SKM-1 (cell line): ENCODE measurements around the gene ARPC1B.
A peak's percentile ranks its signal among the peaks of the same experiment; 100 is the strongest.
"Not testable (repeated sequence)": the region's sequence is repeated elsewhere in the genome, so short reads cannot be mapped to it uniquely, and the experiment has no call there.

ENCODE experiments used
- DNase-seq: peaks from one replicate; lab custom pipeline; 2025; ENCODE audit not compliant: unreplicated experiment; lab: John Stamatoyannopoulos, UW

The ARPC1B gene

GRCh38 chr7:99408379-99409191, 34.1 kb downstream of the ARPC1B start, which contains the start of the genes BUD31 and PDAP1:
BUD31 (plus strand) TSS chr7:99408969; CDS start chr7:99411093, 2,124 bp downstream.
PDAP1 (minus strand) TSS chr7:99408597; CDS start chr7:99408548, 49 bp downstream.
- DNase-seq, result peak; percentile 86

- DNase-seq, result no peak
Measured at GRCh38 chr7:99409192-99409572, 34.7 kb downstream of the ARPC1B start.

GRCh38 chr7:99409806-99410205, 35.3 kb downstream of the ARPC1B start:
- no peak for DNase-seq

- no peak for DNase-seq
Measured at GRCh38 chr7:99410635-99411034, 36.1 kb downstream of the ARPC1B start.

- not testable (repeated sequence) for DNase-seq
Measured at GRCh38 chr7:99415513-99416127, 41.1 kb downstream of the ARPC1B start.

- DNase-seq, result no peak
Measured at GRCh38 chr7:99418260-99418659, 43.7 kb downstream of the ARPC1B start.

GRCh38 chr7:99419323-99420021, 44.9 kb downstream of the ARPC1B start:
- no peak for DNase-seq

- DNase-seq, result no peak
Measured at GRCh38 chr7:99420213-99420612, 45.7 kb downstream of the ARPC1B start.

GRCh38 chr7:99420986-99421385, 46.5 kb downstream of the ARPC1B start:
- DNase-seq, result no peak

GRCh38 chr7:99422186-99422585, 47.7 kb downstream of the ARPC1B start:
- DNase-seq, result no peak

- DNase-seq, result no peak
Measured at GRCh38 chr7:99422625-99423024, 48.1 kb downstream of the ARPC1B start.

GRCh38 chr7:99424932-99425730, 50.6 kb downstream of the ARPC1B start:
- DNase-seq, result no peak

GRCh38 chr7:99428972-99429566, 54.5 kb downstream of the ARPC1B start:
- no peak for DNase-seq

- DNase-seq, result no peak
Measured at GRCh38 chr7:99429756-99430155, 55.2 kb downstream of the ARPC1B start.

GRCh38 chr7:99431756-99432540, 57.4 kb downstream of the ARPC1B start:
- not testable (repeated sequence) for DNase-seq

GRCh38 chr7:99433158-99433557, 58.6 kb downstream of the ARPC1B start:
- no peak for DNase-seq

GRCh38 chr7:99437946-99438572, 63.5 kb downstream of the ARPC1B start:
- no peak for DNase-seq

GRCh38 chr7:99438573-99439480, 64.3 kb downstream of the ARPC1B start, which contains the start of the genes CPSF4 and PTCD1:
CPSF4 (plus strand) TSS chr7:99438943; CDS start chr7:99439083, 140 bp downstream.
PTCD1 (minus strand) TSS chr7:99438798; CDS start chr7:99435242, 3,556 bp downstream.
- peak; percentile 88 for DNase-seq
